HEK293 (cell line): ENCODE data around the gene KCNE3.

Experiments used
- CTCF ChIA-PET: fragments of 350-600 bp; formaldehyde crosslinking; extraction: SDS; loops from one replicate; lab custom pipeline; 2021; ENCODE audit warnings: antibody characterized with exemption; lab: Yijun Ruan, JAX
- POLR2A ChIA-PET: fragments of 300-600 bp; formaldehyde crosslinking; extraction: SDS; loops from one replicate; lab custom pipeline; 2020; ENCODE audit warnings: antibody characterized with exemption, inconsistent platforms; lab: Yijun Ruan, JAX
- H3K27ac ChIP-seq: fragments of 200-500 bp; sonication (Bioruptor generic); 2 replicates; pipeline ENCODE4 v1.5.1; 2014; ENCODE audit warnings: low read depth, low read length, control low read depth, inconsistent platforms; ENCODE audit errors: extremely low read depth
- H3K36me3 ChIP-seq, 2 experiments: fragments of 200-500 bp in 1 of 2; sonication (Bioruptor generic) in 1 of 2; 1 replicate in 1 of 2; 2 replicates in 1 of 2; pipeline ENCODE4 v1.5.1; 2014 to 2017; ENCODE audit warnings: inconsistent platforms in 2 of 2, low read length in 2 of 2; ENCODE audit not compliant: control insufficient read depth in 2 of 2, insufficient read depth in 1 of 2
- H3K4me1 ChIP-seq: fragments of 200-500 bp; sonication (Bioruptor generic); 2 replicates; pipeline ENCODE4 v1.5.1; 2014; ENCODE audit warnings: mild to moderate bottlenecking, low read length, inconsistent platforms; ENCODE audit not compliant: control insufficient read depth, insufficient read depth
- H3K4me3 ChIP-seq: 2 replicates; pipeline ENCODE4 v1.5.1; 2011; ENCODE audit warnings: low read depth, mild to moderate bottlenecking, control low read depth, low read length, moderate library complexity
- H3K9me3 ChIP-seq: fragments of 200-500 bp; sonication (Bioruptor generic); 2 replicates; pipeline ENCODE4 v1.5.1; 2014; ENCODE audit warnings: low read depth, low read length, inconsistent platforms; ENCODE audit not compliant: control insufficient read depth, insufficient read depth
- FEZF1 ChIP-seq: fragments of 450-650 bp; formaldehyde crosslinking; IDR thresholded peaks from 2 replicates; pipeline ENCODE4 v1.5.1; 2016; ENCODE audit warnings: missing biosample characterization, missing genetic modification characterization
- HOXD13 ChIP-seq: sonication (generic); formaldehyde crosslinking; IDR thresholded peaks from 2 replicates; pipeline ENCODE4 v1.8.0; 2022; ENCODE audit warnings: missing genetic modification reagents, borderline replicate concordance
- KLF8 ChIP-seq: fragments of 450-650 bp; formaldehyde crosslinking; IDR thresholded peaks from 2 replicates; pipeline ENCODE4 v1.5.1; 2016; ENCODE audit warnings: missing biosample characterization, missing genetic modification characterization
- MZF1 ChIP-seq: fragments of 450-650 bp; formaldehyde crosslinking; IDR thresholded peaks from 2 replicates; pipeline ENCODE4 v1.5.1; 2017; ENCODE audit warnings: missing biosample characterization, missing genetic modification characterization, borderline replicate concordance
- SP2 ChIP-seq: fragments of 450-650 bp; formaldehyde crosslinking; IDR thresholded peaks from 2 replicates; pipeline ENCODE4 v1.5.1; 2016; ENCODE audit warnings: missing biosample characterization, missing genetic modification characterization
- WT1 ChIP-seq: fragments of 450-650 bp; formaldehyde crosslinking; IDR thresholded peaks from 2 replicates; pipeline ENCODE4 v1.5.1; 2016; ENCODE audit warnings: missing biosample characterization, missing genetic modification characterization
- ZNF140 ChIP-seq: fragments of 450-650 bp; formaldehyde crosslinking; IDR thresholded peaks from 2 replicates; pipeline ENCODE4 v1.5.1; 2016; ENCODE audit warnings: missing biosample characterization, missing genetic modification characterization
- ZNF146 ChIP-seq: fragments of 450-650 bp; formaldehyde crosslinking; IDR thresholded peaks from 2 replicates; pipeline ENCODE4 v1.5.1; 2016; ENCODE audit warnings: missing biosample characterization, missing genetic modification characterization
- ZNF155 ChIP-seq: fragments of 450-650 bp; formaldehyde crosslinking; IDR thresholded peaks from 2 replicates; pipeline ENCODE4 v1.5.1; 2016; ENCODE audit warnings: missing biosample characterization, missing genetic modification characterization
- ZNF174 ChIP-seq: fragments of 450-650 bp; formaldehyde crosslinking; IDR thresholded peaks from 2 replicates; pipeline ENCODE4 v1.5.0; 2017; ENCODE audit warnings: missing biosample characterization, mild to moderate bottlenecking, missing genetic modification characterization
- ZNF221 ChIP-seq: fragments of 450-650 bp; formaldehyde crosslinking; IDR thresholded peaks from 2 replicates; pipeline ENCODE4 v1.5.1; 2017; ENCODE audit warnings: missing biosample characterization, missing genetic modification characterization, borderline replicate concordance
- ZNF311 ChIP-seq: fragments of 450-650 bp; formaldehyde crosslinking; IDR thresholded peaks from 2 replicates; pipeline ENCODE4 v1.5.1; 2017; ENCODE audit warnings: missing biosample characterization, missing genetic modification characterization, borderline replicate concordance
- ZNF366 ChIP-seq: fragments of 450-650 bp; formaldehyde crosslinking; conservative IDR thresholded peaks from 2 replicates; pipeline ENCODE4 v1.5.1; 2016; ENCODE audit warnings: missing biosample characterization, missing genetic modification characterization
- ZNF561 ChIP-seq: fragments of 450-650 bp; IDR thresholded peaks from 2 replicates; pipeline ENCODE4 v1.5.1; 2018; ENCODE audit warnings: missing biosample characterization, missing genetic modification characterization, borderline replicate concordance
- ZNF600 ChIP-seq: fragments of 450-650 bp; formaldehyde crosslinking; IDR thresholded peaks from 2 replicates; pipeline ENCODE4 v1.5.1; 2016; ENCODE audit warnings: missing biosample characterization, missing genetic modification characterization
- ZNF624 ChIP-seq: fragments of 450-650 bp; formaldehyde crosslinking; IDR thresholded peaks from 2 replicates; pipeline ENCODE4 v1.5.1; 2017; ENCODE audit warnings: missing biosample characterization, missing genetic modification characterization
- ZNF670 ChIP-seq: fragments of 450-650 bp; formaldehyde crosslinking; IDR thresholded peaks from 2 replicates; pipeline ENCODE4 v1.5.1; 2016; ENCODE audit warnings: missing biosample characterization, missing genetic modification characterization, low read depth
- ZNF843 ChIP-seq: fragments of 450-650 bp; formaldehyde crosslinking; IDR thresholded peaks from 2 replicates; pipeline ENCODE4 v1.5.1; 2016; ENCODE audit warnings: missing biosample characterization, missing genetic modification characterization
- TF ChIP-seq, protein P1 (sequence below): sonication (generic); formaldehyde crosslinking; IDR thresholded peaks from 2 replicates; pipeline ENCODE4 v1.8.1; 2022; ENCODE audit warnings: mild to moderate bottlenecking, moderate library complexity, missing genetic modification reagents
- TF ChIP-seq, protein P2 (sequence below): fragments of 450-650 bp; formaldehyde crosslinking; IDR thresholded peaks from 2 replicates; pipeline ENCODE4 v1.5.1; 2016; ENCODE audit warnings: missing biosample characterization, missing genetic modification characterization
- TF ChIP-seq, protein P3 (sequence below): fragments of 450-650 bp; formaldehyde crosslinking; IDR thresholded peaks from 2 replicates; pipeline ENCODE4 v1.5.1; 2016; ENCODE audit warnings: missing biosample characterization, missing genetic modification characterization

KCNE3 gene

DNA sequence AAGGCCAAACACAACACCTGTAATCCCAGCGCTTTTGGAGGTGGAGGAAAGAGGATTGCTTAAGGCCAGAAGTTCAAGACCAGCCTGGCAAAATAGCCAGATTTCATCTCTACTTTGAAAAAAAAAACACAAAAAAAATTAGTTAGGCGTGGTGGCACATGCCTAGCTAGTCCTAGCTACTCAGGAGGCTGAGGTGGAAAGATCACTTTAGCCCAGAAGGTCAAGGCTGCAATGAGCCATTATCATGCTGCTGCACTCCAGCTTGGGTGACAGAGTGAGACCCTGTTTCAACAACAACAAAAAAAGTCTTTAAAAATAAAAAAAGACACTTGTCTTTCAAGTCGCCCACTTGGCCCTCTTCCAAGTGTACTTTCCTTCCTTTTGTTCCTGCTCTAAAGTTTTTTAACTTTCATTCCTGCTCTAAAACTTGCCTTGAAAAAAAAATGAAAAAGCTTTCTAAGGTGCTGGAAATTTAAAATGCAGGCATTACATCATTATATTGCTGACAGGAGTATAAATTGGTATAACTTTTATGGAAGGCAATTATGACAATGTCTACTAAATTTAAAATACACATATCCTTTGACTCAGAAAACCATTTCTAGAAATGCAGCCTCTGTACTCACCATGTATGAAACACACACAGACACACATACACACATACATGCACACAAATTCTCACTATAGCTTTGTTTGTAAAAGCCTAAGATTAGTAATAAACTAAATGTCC, 13.5 kb upstream of the KCNE3 start (continued):
- no peak for TF ChIP-seq ZNF670 (tag by site-specific recombination)
- TF ChIP-seq, protein P1, sequence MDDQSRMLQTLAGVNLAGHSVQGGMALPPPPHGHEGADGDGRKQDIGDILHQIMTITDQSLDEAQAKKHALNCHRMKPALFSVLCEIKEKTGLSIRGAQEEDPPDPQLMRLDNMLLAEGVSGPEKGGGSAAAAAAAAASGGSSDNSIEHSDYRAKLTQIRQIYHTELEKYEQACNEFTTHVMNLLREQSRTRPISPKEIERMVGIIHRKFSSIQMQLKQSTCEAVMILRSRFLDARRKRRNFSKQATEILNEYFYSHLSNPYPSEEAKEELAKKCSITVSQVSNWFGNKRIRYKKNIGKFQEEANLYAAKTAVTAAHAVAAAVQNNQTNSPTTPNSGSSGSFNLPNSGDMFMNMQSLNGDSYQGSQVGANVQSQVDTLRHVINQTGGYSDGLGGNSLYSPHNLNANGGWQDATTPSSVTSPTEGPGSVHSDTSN = no peak
- TF ChIP-seq, all 188 proteins: peak for 0

DNA sequence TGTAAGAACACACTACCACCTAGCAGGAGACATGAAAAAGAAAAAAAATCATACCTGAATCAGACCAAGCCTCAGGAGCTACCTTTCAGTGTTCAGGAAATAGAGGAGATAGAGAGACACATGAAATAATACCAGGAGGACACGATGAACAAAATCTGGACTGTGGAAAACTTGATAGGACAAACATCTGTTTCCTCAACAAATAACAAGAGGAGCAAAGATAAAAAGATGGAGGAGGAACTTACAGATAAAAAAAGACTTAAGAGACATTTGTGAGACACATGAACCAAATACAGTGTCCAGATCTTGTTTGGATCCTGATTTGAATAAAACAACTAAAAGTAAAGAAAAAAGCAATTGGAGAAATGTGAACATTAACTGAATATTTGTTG, 12.4 kb upstream of the KCNE3 start:
- H3K36me3 ChIP-seq = no peaks in the 10 kb centered on the region
- no peak overlapping the region for H3K27ac ChIP-seq
- TF ChIP-seq ZNF843 (tag by site-specific recombination) (no peak), ZNF146 (tag by site-specific recombination) (no peak), KLF8 (no peak), ZNF221 (tag by site-specific recombination) (no peak), ZNF174 (no peak), ZNF155 (tag by site-specific recombination) (no peak), FEZF1 (tag by site-specific recombination) (no peak), ZNF561 (tag by site-specific recombination) (no peak), ZNF366 (tag by site-specific recombination) (no peak), WT1 (tag by site-specific recombination) (no peak), ZNF600 (tag by site-specific recombination) (no peak), ZNF311 (tag by site-specific recombination) (no peak), ZNF140 (no peak), SP2 (tag by site-specific recombination) (no peak), MZF1 (tag by site-specific recombination) (no peak), ZNF624 (tag by site-specific recombination) (no peak), HOXD13 (CRISPR knock-in tag) (no peak)
- TF ChIP-seq, protein P2, sequence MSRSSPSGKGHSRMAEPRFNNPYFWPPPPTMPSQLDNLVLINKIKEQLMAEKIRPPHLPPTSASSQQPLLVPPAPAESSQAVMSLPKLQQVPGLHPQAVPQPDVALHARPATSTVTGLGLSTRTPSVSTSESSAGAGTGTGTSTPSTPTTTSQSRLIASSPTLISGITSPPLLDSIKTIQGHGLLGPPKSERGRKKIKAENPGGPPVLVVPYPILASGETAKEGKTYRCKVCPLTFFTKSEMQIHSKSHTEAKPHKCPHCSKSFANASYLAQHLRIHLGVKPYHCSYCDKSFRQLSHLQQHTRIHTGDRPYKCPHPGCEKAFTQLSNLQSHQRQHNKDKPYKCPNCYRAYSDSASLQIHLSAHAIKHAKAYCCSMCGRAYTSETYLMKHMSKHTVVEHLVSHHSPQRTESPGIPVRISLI = no peak
- TF ChIP-seq, protein P3, sequence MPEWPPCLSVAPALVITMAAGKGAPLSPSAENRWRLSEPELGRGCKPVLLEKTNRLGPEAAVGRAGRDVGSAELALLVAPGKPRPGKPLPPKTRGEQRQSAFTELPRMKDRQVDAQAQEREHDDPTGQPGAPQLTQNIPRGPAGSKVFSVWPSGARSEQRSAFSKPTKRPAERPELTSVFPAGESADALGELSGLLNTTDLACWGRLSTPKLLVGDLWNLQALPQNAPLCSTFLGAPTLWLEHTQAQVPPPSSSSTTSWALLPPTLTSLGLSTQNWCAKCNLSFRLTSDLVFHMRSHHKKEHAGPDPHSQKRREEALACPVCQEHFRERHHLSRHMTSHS (tag by site-specific recombination) = no peak
- TF ChIP-seq, protein P1 = no peak
- TF ChIP-seq, all 188 proteins: peak for 0
- Histone ChIP-seq H3K4me1 (no peaks in the 10 kb centered on the region), H3K4me3 (no peak overlapping the region), H3K9me3 (no peaks in the 10 kb centered on the region)
- POLR2A ChIA-PET = no interaction called here
- CTCF ChIA-PET = interaction anchor here (0.7 to 1.2 kb wide), 3 partner anchors 31 to 94 kb away, joined by 3 to 4 read pairs (median 3); no protein-coding TSS in a partner anchor
